Measurements from ENCODE around the gene OR2F1.

OR2F1 gene

GRCh38 chr7:143979998-143980397, 25.4 kb downstream of the OR2F1 start:
- H3K36me3 ChIP-seq (ENCODE audit: control insufficient read depth in 1 of 2, insufficient read depth in 2 of 2, low read length in 2 of 2), result no peaks in the 10 kb centered on the region
- no peaks in the 10 kb centered on the region for H3K4me1 ChIP-seq (ENCODE audit: control insufficient read depth in 1 of 2, insufficient read depth in 2 of 2, low read length in 2 of 2)
- H3K27ac ChIP-seq (ENCODE audit: low read depth, low read length), result no peak overlapping the region
- no peaks in the 10 kb centered on the region for H3K27me3 ChIP-seq (ENCODE audit: control insufficient read depth in 1 of 2, insufficient read depth in 2 of 2, low read length in 2 of 2)
- H3K4me3 ChIP-seq (ENCODE audit: low read depth in 1 of 2, low read length in 2 of 2), result no peak overlapping the region
- H3K9me3 ChIP-seq (ENCODE audit: control insufficient read depth in 1 of 2, low read length in 2 of 2), result no peaks in the 10 kb centered on the region
- H3K9ac ChIP-seq (ENCODE audit: low read depth in 1 of 2, low read length in 2 of 2), result no peak overlapping the region

- no peak overlapping the region for H3K27ac ChIP-seq (ENCODE audit: low read depth, low read length)
- H3K36me3 ChIP-seq (ENCODE audit: control insufficient read depth in 1 of 2, insufficient read depth in 2 of 2, low read length in 2 of 2), result no peaks in the 10 kb centered on the region
- H3K9me3 ChIP-seq (ENCODE audit: control insufficient read depth in 1 of 2, low read length in 2 of 2), result no peaks in the 10 kb centered on the region
- H3K4me1 ChIP-seq (ENCODE audit: control insufficient read depth in 1 of 2, insufficient read depth in 2 of 2, low read length in 2 of 2), result no peaks in the 10 kb centered on the region
- H3K4me3 ChIP-seq (ENCODE audit: low read depth in 1 of 2, low read length in 2 of 2), result no peak overlapping the region
- no peak overlapping the region for H3K9ac ChIP-seq (ENCODE audit: low read depth in 1 of 2, low read length in 2 of 2)
- no peaks in the 10 kb centered on the region for H3K27me3 ChIP-seq (ENCODE audit: control insufficient read depth in 1 of 2, insufficient read depth in 2 of 2, low read length in 2 of 2)
Observed at GRCh38 chr7:143980746-143981510, 26.3 kb downstream of the OR2F1 start.

GRCh38 chr7:143983960-143984359, 29.3 kb downstream of the OR2F1 start:
- Histone ChIP-seq H3K9ac (ENCODE audit: low read depth in 1 of 2, low read length in 2 of 2) (no peak overlapping the region), H3K9me3 (ENCODE audit: control insufficient read depth in 1 of 2, low read length in 2 of 2) (no peaks in the 10 kb centered on the region), H3K27me3 (ENCODE audit: control insufficient read depth in 1 of 2, insufficient read depth in 2 of 2, low read length in 2 of 2) (no peaks in the 10 kb centered on the region), H3K4me1 (ENCODE audit: control insufficient read depth in 1 of 2, insufficient read depth in 2 of 2, low read length in 2 of 2) (no peaks in the 10 kb centered on the region), H3K27ac (ENCODE audit: low read depth, low read length) (no peak overlapping the region), H3K4me3 (ENCODE audit: low read depth in 1 of 2, low read length in 2 of 2) (no peak overlapping the region), H3K36me3 (ENCODE audit: control insufficient read depth in 1 of 2, insufficient read depth in 2 of 2, low read length in 2 of 2) (no peaks in the 10 kb centered on the region)

- no peaks in the 10 kb centered on the region for H3K4me1 ChIP-seq (ENCODE audit: control insufficient read depth in 1 of 2, insufficient read depth in 2 of 2, low read length in 2 of 2)
- H3K9ac ChIP-seq (ENCODE audit: low read depth in 1 of 2, low read length in 2 of 2), result no peak overlapping the region
- H3K4me3 ChIP-seq (ENCODE audit: low read depth in 1 of 2, low read length in 2 of 2), result no peak overlapping the region
- H3K27me3 ChIP-seq (ENCODE audit: control insufficient read depth in 1 of 2, insufficient read depth in 2 of 2, low read length in 2 of 2), result no peaks in the 10 kb centered on the region
- no peaks in the 10 kb centered on the region for H3K36me3 ChIP-seq (ENCODE audit: control insufficient read depth in 1 of 2, insufficient read depth in 2 of 2, low read length in 2 of 2)
- H3K9me3 ChIP-seq (ENCODE audit: control insufficient read depth in 1 of 2, low read length in 2 of 2), result peaks cover 0 to 4% of the 10 kb centered on the region in 2 donors
- H3K27ac ChIP-seq (ENCODE audit: low read depth, low read length), result no peak overlapping the region
Observed at GRCh38 chr7:143987513-143987912, 32.9 kb downstream of the OR2F1 start.

- Histone ChIP-seq H3K27me3 (ENCODE audit: control insufficient read depth in 1 of 2, insufficient read depth in 2 of 2, low read length in 2 of 2) (no peaks in the 10 kb centered on the region), H3K9ac (ENCODE audit: low read depth in 1 of 2, low read length in 2 of 2) (no peak overlapping the region), H3K36me3 (ENCODE audit: control insufficient read depth in 1 of 2, insufficient read depth in 2 of 2, low read length in 2 of 2) (no peaks in the 10 kb centered on the region), H3K4me1 (ENCODE audit: control insufficient read depth in 1 of 2, insufficient read depth in 2 of 2, low read length in 2 of 2) (no peaks in the 10 kb centered on the region), H3K4me3 (ENCODE audit: low read depth in 1 of 2, low read length in 2 of 2) (no peak overlapping the region), H3K27ac (ENCODE audit: low read depth, low read length) (no peak overlapping the region), H3K9me3 (ENCODE audit: control insufficient read depth in 1 of 2, low read length in 2 of 2) (peaks cover 0 to 4% of the 10 kb centered on the region in 2 donors)
Observed at GRCh38 chr7:143988976-143989745, 34.5 kb downstream of the OR2F1 start.

- H3K9ac ChIP-seq (ENCODE audit: low read depth in 1 of 2, low read length in 2 of 2), result no peak overlapping the region
- no peak overlapping the region for H3K27ac ChIP-seq (ENCODE audit: low read depth, low read length)
- no peaks in the 10 kb centered on the region for H3K36me3 ChIP-seq (ENCODE audit: control insufficient read depth in 1 of 2, insufficient read depth in 2 of 2, low read length in 2 of 2)
- no peaks in the 10 kb centered on the region for H3K4me1 ChIP-seq (ENCODE audit: control insufficient read depth in 1 of 2, insufficient read depth in 2 of 2, low read length in 2 of 2)
- H3K27me3 ChIP-seq (ENCODE audit: control insufficient read depth in 1 of 2, insufficient read depth in 2 of 2, low read length in 2 of 2), result no peaks in the 10 kb centered on the region
- H3K4me3 ChIP-seq (ENCODE audit: low read depth in 1 of 2, low read length in 2 of 2), result no peak overlapping the region
- H3K9me3 ChIP-seq (ENCODE audit: control insufficient read depth in 1 of 2, low read length in 2 of 2), result peaks cover 0 to 4% of the 10 kb centered on the region in 2 donors
Observed at GRCh38 chr7:143992670-143993069, 38.0 kb downstream of the OR2F1 start.

GRCh38 chr7:143993924-143994323, 39.3 kb downstream of the OR2F1 start:
- H3K4me1 ChIP-seq (ENCODE audit: control insufficient read depth in 1 of 2, insufficient read depth in 2 of 2, low read length in 2 of 2), result no peaks in the 10 kb centered on the region
- H3K4me3 ChIP-seq (ENCODE audit: low read depth in 1 of 2, low read length in 2 of 2), result no peak overlapping the region
- peaks cover 0 to 4% of the 10 kb centered on the region in 2 donors for H3K9me3 ChIP-seq (ENCODE audit: control insufficient read depth in 1 of 2, low read length in 2 of 2)
- no peaks in the 10 kb centered on the region for H3K36me3 ChIP-seq (ENCODE audit: control insufficient read depth in 1 of 2, insufficient read depth in 2 of 2, low read length in 2 of 2)
- H3K27ac ChIP-seq (ENCODE audit: low read depth, low read length), result no peak overlapping the region
- no peak overlapping the region for H3K9ac ChIP-seq (ENCODE audit: low read depth in 1 of 2, low read length in 2 of 2)
- no peaks in the 10 kb centered on the region for H3K27me3 ChIP-seq (ENCODE audit: control insufficient read depth in 1 of 2, insufficient read depth in 2 of 2, low read length in 2 of 2)

GRCh38 chr7:144000020-144000419, 45.4 kb downstream of the OR2F1 start, which contains the start of gene OR6B1:
TSS of gene OR6B1 (plus strand) at chr7:144000320. CDS start at chr7:144003997, 3,677 bp downstream.
- Histone ChIP-seq H3K27ac (ENCODE audit: low read depth, low read length) (no peak within 1 kb of the TSS), H3K4me3 (ENCODE audit: low read depth in 1 of 2, low read length in 2 of 2) (no peak within 1 kb of the TSS), H3K27me3 (ENCODE audit: control insufficient read depth in 1 of 2, insufficient read depth in 2 of 2, low read length in 2 of 2) (no peaks in the 10 kb centered on the region), H3K4me1 (ENCODE audit: control insufficient read depth in 1 of 2, insufficient read depth in 2 of 2, low read length in 2 of 2) (no peaks in the 10 kb centered on the region), H3K36me3 (ENCODE audit: control insufficient read depth in 1 of 2, insufficient read depth in 2 of 2, low read length in 2 of 2) (no peaks in the 10 kb centered on the region), H3K9ac (ENCODE audit: low read depth in 1 of 2, low read length in 2 of 2) (no peak within 1 kb of the TSS), H3K9me3 (ENCODE audit: control insufficient read depth in 1 of 2, low read length in 2 of 2) (no peaks in the 10 kb centered on the region)

- Histone ChIP-seq H3K9me3 (ENCODE audit: control insufficient read depth in 1 of 2, low read length in 2 of 2) (no peaks in the 10 kb centered on the region), H3K36me3 (ENCODE audit: control insufficient read depth in 1 of 2, insufficient read depth in 2 of 2, low read length in 2 of 2) (no peaks in the 10 kb centered on the region), H3K9ac (ENCODE audit: low read depth in 1 of 2, low read length in 2 of 2) (no peak overlapping the region), H3K4me1 (ENCODE audit: control insufficient read depth in 1 of 2, insufficient read depth in 2 of 2, low read length in 2 of 2) (no peaks in the 10 kb centered on the region), H3K27ac (ENCODE audit: low read depth, low read length) (no peak overlapping the region), H3K4me3 (ENCODE audit: low read depth in 1 of 2, low read length in 2 of 2) (no peak overlapping the region), H3K27me3 (ENCODE audit: control insufficient read depth in 1 of 2, insufficient read depth in 2 of 2, low read length in 2 of 2) (no peaks in the 10 kb centered on the region)
Observed at GRCh38 chr7:144001543-144001942, 46.9 kb downstream of the OR2F1 start.

GRCh38 chr7:144004703-144005102, 50.1 kb downstream of the OR2F1 start:
- Histone ChIP-seq H3K36me3 (ENCODE audit: control insufficient read depth in 1 of 2, insufficient read depth in 2 of 2, low read length in 2 of 2) (no peaks in the 10 kb centered on the region), H3K9ac (ENCODE audit: low read depth in 1 of 2, low read length in 2 of 2) (no peak overlapping the region), H3K4me3 (ENCODE audit: low read depth in 1 of 2, low read length in 2 of 2) (no peak overlapping the region)

More at GRCh38 chr7:144004703-144005102, 50.1 kb downstream of the OR2F1 start:
- H3K27me3 ChIP-seq (ENCODE audit: control insufficient read depth in 1 of 2, insufficient read depth in 2 of 2, low read length in 2 of 2), result no peaks in the 10 kb centered on the region
- no peaks in the 10 kb centered on the region for H3K4me1 ChIP-seq (ENCODE audit: control insufficient read depth in 1 of 2, insufficient read depth in 2 of 2, low read length in 2 of 2)
- H3K9me3 ChIP-seq (ENCODE audit: control insufficient read depth in 1 of 2, low read length in 2 of 2), result peaks cover 0 to 3% of the 10 kb centered on the region in 2 donors
- no peak overlapping the region for H3K27ac ChIP-seq (ENCODE audit: low read depth, low read length)

Data from duodenal mucosa (tissue), 2 donors.